EH (cell line): ENCODE results near the gene CYGB.
A peak's percentile ranks its signal among the peaks of the same experiment; 100 is the strongest.
"Not testable (repeated sequence)": the region's sequence is repeated elsewhere in the genome, so short reads cannot be mapped to it uniquely, and the experiment has no call there.

Source experiments
- DNase-seq: peaks from one replicate; pipeline ENCODE4 v3.0.0-alpha.2; 2015; ENCODE audit warnings: low read depth

CYGB gene

GRCh38 chr17:76567634-76568432 lies 30.3 kb upstream of the CYGB start:
- DNase-seq = no peak

GRCh38 chr17:76566988-76567431 lies 29.5 kb upstream of the CYGB start:
- DNase-seq = no peak

GRCh38 chr17:76566613-76566943 lies 29.1 kb upstream of the CYGB start:
- no peak for DNase-seq

- DNase-seq = no peak
Observed at GRCh38 chr17:76565728-76566612, 28.5 kb upstream of the CYGB start.

GRCh38 chr17:76564991-76565727 lies 27.6 kb upstream of the CYGB start:
- peak; percentile 57 for DNase-seq

GRCh38 chr17:76563359-76563758 lies 25.9 kb upstream of the CYGB start:
- not testable (repeated sequence) for DNase-seq

- peak; percentile 99 for DNase-seq
Observed at GRCh38 chr17:76562734-76563148, 25.2 kb upstream of the CYGB start.

- peak; percentile 82 for DNase-seq
Observed at GRCh38 chr17:76561799-76562268, 24.3 kb upstream of the CYGB start.

- no peak for DNase-seq
Observed at GRCh38 chr17:76561332-76561731, 23.8 kb upstream of the CYGB start.

- DNase-seq = no peak
Observed at GRCh38 chr17:76560877-76561221, 23.3 kb upstream of the CYGB start.

GRCh38 chr17:76560036-76560876 lies 22.7 kb upstream of the CYGB start:
- DNase-seq = no peak

- not testable (repeated sequence) for DNase-seq
Observed at GRCh38 chr17:76559460-76559859, 22.0 kb upstream of the CYGB start.

GRCh38 chr17:76558198-76559095 lies 20.9 kb upstream of the CYGB start:
- DNase-seq = peak; percentile 54

GRCh38 chr17:76557368-76558197 lies 20.1 kb upstream of the CYGB start:
- peak; percentile 95 for DNase-seq

GRCh38 chr17:76556765-76557367 lies 19.4 kb upstream of the CYGB start:
- peak; percentile 36 for DNase-seq

GRCh38 chr17:76554131-76554530 lies 16.6 kb upstream of the CYGB start:
- no peak for DNase-seq

GRCh38 chr17:76553178-76553908 lies 15.8 kb upstream of the CYGB start:
- DNase-seq = no peak

GRCh38 chr17:76551685-76552084 lies 14.2 kb upstream of the CYGB start:
- DNase-seq = no peak
